HCT116 (cell line): ENCODE data around the gene FAM221B. TPM values are rescaled to one million over a fixed set of nuclear protein-coding genes. Genes with fewer than 3 reads are reported as not detected.

ENCODE experiments used
- ATAC-seq: fragments of 200-7000 bp; cut with Tn5 transposase; 2 replicates; pipeline ENCODE4 v1.9.1; 2020; ENCODE audit warnings: mild to moderate bottlenecking, moderate library complexity
- BruUV-seq: library from RNA; stranded (reverse); fragments of 400-500 nt; replicated peaks from 2 replicates; lab custom pipeline; 2021; lab: Mats Ljungman, UMichigan
- CTCF ChIA-PET: fragments of 300-600 bp; sonication (Branson Sonifier 250); formaldehyde crosslinking; loops from one replicate; lab custom pipeline; 2021; ENCODE audit warnings: antibody characterized with exemption; lab: Charles Lee
- POLR2A ChIA-PET: fragments of 300-600, 350-600 bp; sonication (Branson Sonifier 250); formaldehyde crosslinking; loops from one replicate; lab custom pipeline; 2021; ENCODE audit warnings: antibody characterized with exemption; lab: Charles Lee
- RAD21 ChIA-PET, 2 experiments: fragments of 300-600 bp; sonication (Branson Sonifier 250); formaldehyde crosslinking; loops; one replicate each; lab custom pipeline; 2023; ENCODE audit warnings: low total read pairs in 2 of 2; ENCODE audit not compliant: uncharacterized antibody in 2 of 2, unreplicated experiment in 2 of 2, low non-redundant PET in 1 of 2; lab: Charles Lee
- DNase-seq: peaks from one replicate; pipeline ENCODE4 v3.0.0-alpha.2; 2010; ENCODE audit warnings: low read depth, low spot score
- H2AFZ ChIP-seq: fragments of 200-600 bp; shearing (Covaris generic), sonication (generic); 2 replicates; pipeline ENCODE4 v1.6.1; 2017; ENCODE audit warnings: low read depth, mixed run types, mixed read lengths, antibody characterized with exemption, low read length; ENCODE audit not compliant: poor library complexity, severe bottlenecking
- H3K27ac ChIP-seq: 2 replicates; pipeline ENCODE4 v1.5.1; 2012; ENCODE audit warnings: low read depth, low read length
- H3K27me3 ChIP-seq: fragments of 200-600 bp; sonication (generic); 2 replicates; pipeline ENCODE4 v1.6.1; 2016; ENCODE audit warnings: mixed run types, low read length, mixed read lengths; ENCODE audit not compliant: insufficient read depth
- H3K36me3 ChIP-seq, 2 experiments: fragments of 200-500 bp in 1 of 2; fragments of 200-600 bp in 1 of 2; sonication (Bioruptor generic) in 1 of 2; sonication (generic) in 1 of 2; 2 replicates each; pipeline versions ENCODE4 v1.5.1 to v1.6.1; 2014 to 2016; ENCODE audit warnings: low read length in 2 of 2, inconsistent platforms in 1 of 2, mixed read lengths in 1 of 2, mixed run types in 1 of 2; ENCODE audit not compliant: insufficient read depth in 2 of 2, control insufficient read depth in 1 of 2
- H3K4me1 ChIP-seq, 2 experiments: fragments of 200-600 bp in 1 of 2; sonication (generic) in 1 of 2; 2 replicates each; pipeline versions ENCODE4 v1.5.1 to v1.6.1; 2012 to 2017; ENCODE audit warnings: low read length in 2 of 2, inconsistent platforms in 1 of 2, mild to moderate bottlenecking in 1 of 2, mixed read lengths in 1 of 2, mixed run types in 1 of 2, moderate library complexity in 1 of 2; ENCODE audit not compliant: insufficient read depth in 2 of 2, control insufficient read depth in 1 of 2
- H3K4me2 ChIP-seq: fragments of 200-600 bp; sonication (generic); 2 replicates; pipeline ENCODE4 v1.6.1; 2017; ENCODE audit warnings: mixed run types, low read length, mixed read lengths
- H3K4me3 ChIP-seq, 2 experiments: fragments of 200-600 bp in 1 of 2; sonication (generic) in 1 of 2; replicated peaks in 1 of 2; 2 replicates each; pipeline ENCODE4 v1.5.1; 2011 to 2016; ENCODE audit warnings: low read length in 2 of 2, control low read depth in 1 of 2, low read depth in 1 of 2, mild to moderate bottlenecking in 1 of 2, mixed read lengths in 1 of 2, mixed run types in 1 of 2
- H3K79me2 ChIP-seq: fragments of 200-600 bp; sonication (generic); 2 replicates; pipeline ENCODE4 v1.6.1; 2017; ENCODE audit warnings: mild to moderate bottlenecking, mixed run types, low read length, moderate library complexity, mixed read lengths; ENCODE audit not compliant: insufficient read depth
- H3K9ac ChIP-seq: fragments of 200-600 bp; sonication (generic); 2 replicates; pipeline ENCODE4 v1.6.1; 2016; ENCODE audit warnings: low read length, mixed read lengths
- H3K9me2 ChIP-seq: fragments of 200-600 bp; sonication (generic), shearing (Covaris generic); 2 replicates; pipeline ENCODE4 v1.6.1; 2017; ENCODE audit warnings: mixed run types, mild to moderate bottlenecking, moderate library complexity; ENCODE audit not compliant: insufficient read depth
- H3K9me3 ChIP-seq, 2 experiments: fragments of 200-500 bp in 1 of 2; fragments of 200-600 bp in 1 of 2; sonication (Bioruptor generic) in 1 of 2; sonication (generic) in 1 of 2; 2 replicates each; pipeline ENCODE4 v1.6.1; 2014 to 2017; ENCODE audit warnings: low read length in 2 of 2, mixed read lengths in 2 of 2, inconsistent platforms in 1 of 2, low read depth in 1 of 2, mild to moderate bottlenecking in 1 of 2, mixed run types in 1 of 2, moderate library complexity in 1 of 2; ENCODE audit not compliant: control insufficient read depth in 1 of 2, insufficient read depth in 1 of 2
- H4K20me1 ChIP-seq: fragments of 200-600 bp; sonication (generic), shearing (Covaris generic); 2 replicates; pipeline ENCODE4 v1.6.1; 2017; ENCODE audit warnings: mixed run types, mild to moderate bottlenecking, moderate library complexity; ENCODE audit not compliant: insufficient read depth
- CBX3 ChIP-seq: IDR thresholded peaks from 2 replicates; pipeline ENCODE4 v1.6.1; 2012; ENCODE audit warnings: low read depth
- EGR1 ChIP-seq: IDR thresholded peaks from 2 replicates; pipeline ENCODE4 v1.6.1; 2012; ENCODE audit warnings: low read depth
- ELF1 ChIP-seq: IDR thresholded peaks from 2 replicates; pipeline ENCODE4 v1.6.1; 2012; ENCODE audit warnings: low read depth, borderline replicate concordance
- EZH2 ChIP-seq: fragments of 200-600 bp; sonication (generic); IDR thresholded peaks from 2 replicates; pipeline ENCODE4 v1.6.1; 2017; ENCODE audit warnings: antibody characterized with exemption, mixed run types
- EZH2phosphoT487 ChIP-seq: fragments of 200-600 bp; IDR thresholded peaks from 2 replicates; pipeline ENCODE4 v1.6.1; 2018; ENCODE audit warnings: antibody characterized with exemption, borderline replicate concordance
- FOSL1 ChIP-seq: IDR thresholded peaks from 2 replicates; pipeline ENCODE4 v1.6.1; 2012; ENCODE audit warnings: low read depth
- JUND ChIP-seq: IDR thresholded peaks from 2 replicates; pipeline ENCODE4 v1.6.1; 2012
- POLR2A ChIP-seq: IDR thresholded peaks from 2 replicates; pipeline ENCODE4 v1.7.0; 2011; ENCODE audit warnings: borderline replicate concordance; ENCODE audit not compliant: insufficient read depth, insufficient read length; ENCODE audit errors: extremely low read depth
- POLR2AphosphoS5 ChIP-seq: IDR thresholded peaks from 2 replicates; pipeline ENCODE4 v1.6.1; 2011; ENCODE audit warnings: mild to moderate bottlenecking, low read depth, low read length, moderate library complexity
- RAD21 ChIP-seq: IDR thresholded peaks from 2 replicates; pipeline ENCODE4 v1.6.1; 2012; ENCODE audit warnings: low read depth, mild to moderate bottlenecking
- SP1 ChIP-seq: IDR thresholded peaks from 2 replicates; pipeline ENCODE4 v1.6.1; 2012; ENCODE audit warnings: low read depth
- SRF ChIP-seq: IDR thresholded peaks from 2 replicates; pipeline ENCODE4 v1.6.1; 2012; ENCODE audit warnings: low read depth
- TCF7L2 ChIP-seq: IDR thresholded peaks from 2 replicates; pipeline ENCODE4 v1.7.0; 2011; ENCODE audit warnings: borderline replicate concordance, inconsistent platforms; ENCODE audit not compliant: insufficient read depth, insufficient read length; ENCODE audit errors: extremely low read depth
- YY1 ChIP-seq: IDR thresholded peaks from 2 replicates; pipeline ENCODE4 v1.6.1; 2011; ENCODE audit warnings: low read length, low read depth, moderate library complexity, mild to moderate bottlenecking; ENCODE audit not compliant: insufficient replicate concordance; ENCODE audit errors: extremely low read depth
- ZFX ChIP-seq: fragments of 450-650 bp; IDR thresholded peaks from 2 replicates; pipeline ENCODE4 v1.6.1; 2017
- ZNF274 ChIP-seq: fragments of 200-500 bp; sonication (Bioruptor generic); IDR thresholded peaks from 2 replicates; pipeline ENCODE4 v1.6.1; 2014; ENCODE audit warnings: mild to moderate bottlenecking, low read depth, low read length, inconsistent platforms
- intact Hi-C: fragments of 100-400 bp; cut with micrococcal nuclease; formaldehyde crosslinking; loops from 2 replicates; pipeline ENCODE4 v1.10.0; 2022
- total RNA-seq: library from RNA; stranded (reverse); gene quantifications from one replicate; pipeline ENCODE4 v1.2.1, GENCODE V29; 2021; ENCODE audit not compliant: unreplicated experiment
- TF ChIP-seq, protein P1 (sequence below): IDR thresholded peaks from 2 replicates; pipeline ENCODE4 v1.6.1; 2012
- TF ChIP-seq, protein P2 (sequence below): IDR thresholded peaks from 2 replicates; pipeline ENCODE4 v1.6.1; 2012
- TF ChIP-seq, protein P3 (sequence below), 3 experiments: fragments of 200-600 bp in 1 of 3; sonication (generic) in 1 of 3; IDR thresholded peaks in 2 of 3; conservative IDR thresholded peaks in 1 of 3; 2 replicates each; pipeline ENCODE4 v1.5.1; 2012 to 2017; ENCODE audit warnings: low read depth in 2 of 3, low read length in 2 of 3, antibody characterized with exemption in 1 of 3, borderline replicate concordance in 1 of 3, control low read depth in 1 of 3, mild to moderate bottlenecking in 1 of 3, mixed read lengths in 1 of 3, mixed run types in 1 of 3, moderate library complexity in 1 of 3; ENCODE audit not compliant: insufficient read depth in 1 of 3

Gene FAM221B
- total RNA-seq, 1 experiment from 2014 or later = not detected

DNA sequence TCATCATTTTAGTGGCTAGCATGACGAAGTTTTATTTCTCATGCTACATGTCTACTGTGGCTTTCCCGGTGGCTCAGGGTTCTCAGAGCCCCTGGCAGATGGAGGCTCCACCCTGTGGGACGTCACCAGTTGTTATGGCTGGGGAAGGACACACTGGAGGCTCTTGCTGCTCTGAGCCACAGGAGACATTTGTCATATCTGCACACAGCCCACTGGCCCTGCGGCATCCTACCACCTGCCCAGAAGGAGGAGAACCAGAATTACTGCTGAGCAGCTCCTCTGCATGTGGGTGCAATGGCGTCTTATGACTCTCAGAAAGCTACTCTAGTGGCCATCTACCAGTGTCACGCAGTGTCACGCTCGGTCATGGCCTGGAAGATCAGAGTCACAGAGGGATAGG, 35.1 kb upstream of the FAM221B start:
- DNase-seq = no peak
- intact Hi-C loops = no loop called here
- Histone ChIP-seq H3K9me3 (no peaks in the 10 kb centered on the region), H3K36me3 (no peaks in the 10 kb centered on the region), H3K9ac (no peak overlapping the region), H3K27me3 (peaks cover 3% of the 10 kb centered on the region; the same call in 1 of the 2 replicates), H3K4me1 (no peaks in the 10 kb centered on the region), H2AFZ (no peak overlapping the region), H3K4me3 (no peak overlapping the region), H4K20me1 (no peaks in the 10 kb centered on the region), H3K4me2 (no peak overlapping the region), H3K79me2 (no peaks in the 10 kb centered on the region), H3K27ac (no peak overlapping the region), H3K9me2 (no peaks in the 10 kb centered on the region)
- CTCF ChIA-PET = interaction anchor here (0.9 to 1.1 kb wide), 2 partner anchors 19 to 28 kb away, joined by 3 to 4 read pairs; no protein-coding TSS in a partner anchor
- no peak for TF ChIP-seq JUND
- TF ChIP-seq, protein P1, sequence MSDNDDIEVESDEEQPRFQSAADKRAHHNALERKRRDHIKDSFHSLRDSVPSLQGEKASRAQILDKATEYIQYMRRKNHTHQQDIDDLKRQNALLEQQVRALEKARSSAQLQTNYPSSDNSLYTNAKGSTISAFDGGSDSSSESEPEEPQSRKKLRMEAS = no peak
- TF ChIP-seq EZH2 = no peak
- TF ChIP-seq EGR1 = no peak
- TF ChIP-seq SP1 = no peak
- no peak for TF ChIP-seq CBX3
- no peak for TF ChIP-seq YY1
- TF ChIP-seq POLR2A = no peak
- TF ChIP-seq TCF7L2 = no peak
- TF ChIP-seq ZNF274 = no peak
- no peak for TF ChIP-seq ELF1
- no peak for TF ChIP-seq RAD21
- TF ChIP-seq FOSL1 = no peak
- TF ChIP-seq, protein P2, sequence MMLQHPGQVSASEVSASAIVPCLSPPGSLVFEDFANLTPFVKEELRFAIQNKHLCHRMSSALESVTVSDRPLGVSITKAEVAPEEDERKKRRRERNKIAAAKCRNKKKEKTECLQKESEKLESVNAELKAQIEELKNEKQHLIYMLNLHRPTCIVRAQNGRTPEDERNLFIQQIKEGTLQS = no peak
- POLR2A ChIA-PET = no interaction called here
- RAD21 ChIA-PET = no interaction called here
- BruUV-seq = no TSS peak
- no peak for ATAC-seq

DNA sequence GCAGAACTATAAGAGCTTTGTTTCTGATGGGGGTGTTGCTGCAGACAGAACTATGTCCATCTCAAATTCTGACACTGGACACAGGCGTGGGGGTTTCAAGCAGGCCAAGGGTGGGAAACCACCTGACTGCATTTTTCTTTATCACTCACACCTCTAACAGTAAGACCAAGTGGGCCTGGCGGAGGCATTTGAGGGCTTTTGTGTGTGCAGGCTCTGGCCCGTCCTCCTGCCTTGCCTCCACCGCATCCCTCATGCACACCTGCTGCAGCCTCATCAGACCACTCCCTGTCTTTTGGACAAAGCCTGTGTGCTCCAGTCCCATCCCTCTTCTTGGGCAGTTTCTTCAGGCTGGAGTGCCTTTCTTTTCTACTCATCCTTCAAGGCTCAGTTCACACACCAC, 33.8 kb upstream of the FAM221B start:
- no peak overlapping the region for H3K27ac ChIP-seq
- no peak for ATAC-seq
- H3K4me1 ChIP-seq = no peaks in the 10 kb centered on the region
- H3K4me3 ChIP-seq = no peak overlapping the region
- no peaks in the 10 kb centered on the region for H3K9me2 ChIP-seq
- CTCF ChIA-PET = interaction anchor here (1.1 kb wide), 2 partner anchors 20 to 27 kb away, joined by 3 read pairs; no protein-coding TSS in a partner anchor
- H3K9ac ChIP-seq = no peak overlapping the region
- H4K20me1 ChIP-seq = no peaks in the 10 kb centered on the region
- no peaks in the 10 kb centered on the region for H3K9me3 ChIP-seq
- no TSS peak for BruUV-seq
- TF ChIP-seq SP1 (no peak), ELF1 (no peak), SRF (no peak), FOSL1 (no peak), ZNF274 (no peak), ZFX (no peak), POLR2AphosphoS5 (no peak), CBX3 (no peak), EZH2phosphoT487 (no peak), YY1 (no peak), EZH2 (no peak)
- TF ChIP-seq, protein P1 = no peak
- TF ChIP-seq, protein P3, sequence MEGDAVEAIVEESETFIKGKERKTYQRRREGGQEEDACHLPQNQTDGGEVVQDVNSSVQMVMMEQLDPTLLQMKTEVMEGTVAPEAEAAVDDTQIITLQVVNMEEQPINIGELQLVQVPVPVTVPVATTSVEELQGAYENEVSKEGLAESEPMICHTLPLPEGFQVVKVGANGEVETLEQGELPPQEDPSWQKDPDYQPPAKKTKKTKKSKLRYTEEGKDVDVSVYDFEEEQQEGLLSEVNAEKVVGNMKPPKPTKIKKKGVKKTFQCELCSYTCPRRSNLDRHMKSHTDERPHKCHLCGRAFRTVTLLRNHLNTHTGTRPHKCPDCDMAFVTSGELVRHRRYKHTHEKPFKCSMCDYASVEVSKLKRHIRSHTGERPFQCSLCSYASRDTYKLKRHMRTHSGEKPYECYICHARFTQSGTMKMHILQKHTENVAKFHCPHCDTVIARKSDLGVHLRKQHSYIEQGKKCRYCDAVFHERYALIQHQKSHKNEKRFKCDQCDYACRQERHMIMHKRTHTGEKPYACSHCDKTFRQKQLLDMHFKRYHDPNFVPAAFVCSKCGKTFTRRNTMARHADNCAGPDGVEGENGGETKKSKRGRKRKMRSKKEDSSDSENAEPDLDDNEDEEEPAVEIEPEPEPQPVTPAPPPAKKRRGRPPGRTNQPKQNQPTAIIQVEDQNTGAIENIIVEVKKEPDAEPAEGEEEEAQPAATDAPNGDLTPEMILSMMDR (IDR thresholded peaks at IDR 0.05 in 2 of 3, conservative IDR thresholded peaks at IDR 0.05 in 1 of 3; ENCODE audit: borderline replicate concordance in 1 of 3, insufficient read depth in 1 of 3, low read depth in 2 of 3, low read length in 2 of 3) = no peak
- TF ChIP-seq, all 23 proteins: peak for 0
- intact Hi-C loops = no loop called here
- H2AFZ ChIP-seq = no peak overlapping the region
- H3K36me3 ChIP-seq = no peaks in the 10 kb centered on the region
- H3K4me2 ChIP-seq = no peak overlapping the region
- DNase-seq = no peak
- ChIA-PET POLR2A (no interaction called here), RAD21 (no interaction called here)
- H3K27me3 ChIP-seq = peaks cover 3% of the 10 kb centered on the region; the same call in 1 of the 2 replicates
- H3K79me2 ChIP-seq = no peaks in the 10 kb centered on the region
